Endothelial cell (in vitro differentiated cells): Measurements from ENCODE around the gene ZSCAN12. TPM values are rescaled to one million over a fixed set of nuclear protein-coding genes. Genes with fewer than 3 reads are reported as not detected.
A peak's percentile ranks its signal among the peaks of the same experiment; 100 is the strongest.
"Not testable (repeated sequence)": the region's sequence is repeated elsewhere in the genome, so short reads cannot be mapped to it uniquely, and the experiment has no call there.

Source experiments
- DNase-seq: peaks from one replicate; pipeline ENCODE4 v3.0.0; 2021; ENCODE audit warnings: low spot score
- H3K27ac Mint-ChIP-seq: one replicate; pipeline ENCODE4 v1.8.0; 2021; ENCODE audit warnings: mixed read lengths, inconsistent platforms; ENCODE audit not compliant: unreplicated experiment
- H3K27me3 Mint-ChIP-seq: one replicate; pipeline ENCODE4 v1.8.0; 2021; ENCODE audit warnings: mild to moderate bottlenecking, moderate library complexity, mixed read lengths, inconsistent platforms; ENCODE audit not compliant: unreplicated experiment
- H3K36me3 Mint-ChIP-seq: one replicate; pipeline ENCODE4 v1.8.0; 2021; ENCODE audit warnings: mild to moderate bottlenecking, low read depth, mixed read lengths, inconsistent platforms; ENCODE audit not compliant: unreplicated experiment
- H3K4me1 Mint-ChIP-seq: one replicate; pipeline ENCODE4 v1.8.0; 2021; ENCODE audit warnings: mild to moderate bottlenecking, mixed read lengths, inconsistent platforms; ENCODE audit not compliant: unreplicated experiment
- H3K4me3 Mint-ChIP-seq: one replicate; pipeline ENCODE4 v1.8.0; 2021; ENCODE audit warnings: mild to moderate bottlenecking, mixed read lengths, inconsistent platforms; ENCODE audit not compliant: unreplicated experiment
- H3K9me3 Mint-ChIP-seq: one replicate; pipeline ENCODE4 v1.8.0; 2021; ENCODE audit warnings: mixed read lengths, inconsistent platforms; ENCODE audit not compliant: unreplicated experiment
- total RNA-seq: library from RNA; stranded (reverse); fragmentation: NEBNext Ultra II Directional; extraction: Animal tissue kit (Norgen Biotek cat#: 25700); gene quantifications from one replicate; pipeline ENCODE4 v1.2.1, GENCODE V29; 2021; ENCODE audit not compliant: unreplicated experiment
- TF ChIP-seq, protein P1 (sequence below): fragments of 200-600 bp; sonication (generic); IDR thresholded peaks from one replicate; pipeline ENCODE4 v1.5.0; 2021; ENCODE audit warnings: antibody characterized with exemption; ENCODE audit not compliant: unreplicated experiment

The ZSCAN12 gene
- total RNA-seq, 1 donor from 2014 or later: 9.5 TPM

DNA sequence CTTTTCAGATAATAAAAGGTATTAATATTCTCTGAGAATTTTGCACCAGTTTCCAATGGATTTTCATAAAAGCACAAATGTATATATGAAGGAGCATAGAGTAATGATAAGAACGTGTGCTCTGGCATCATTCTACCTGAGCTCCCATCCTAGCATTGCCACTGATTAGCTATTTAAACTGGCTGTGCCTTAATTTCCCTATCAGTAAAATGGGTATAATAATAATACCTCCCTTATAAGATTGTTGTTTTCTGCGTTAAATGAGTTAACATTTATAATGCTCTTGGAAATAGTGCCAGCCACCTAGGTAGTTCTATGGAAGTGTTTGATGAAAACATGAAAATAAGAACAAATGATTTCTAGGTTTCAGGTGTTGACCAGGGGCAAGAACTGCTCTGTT lies 38.6 kb downstream of the ZSCAN12 start:
- Mint-ChIP-seq H3K9me3 (no peaks in the 10 kb centered on the region), H3K4me1 (peaks cover 10% of the 10 kb centered on the region), H3K27me3 (no peaks in the 10 kb centered on the region), H3K4me3 (no peak overlapping the region), H3K36me3 (peaks cover 7% of the 10 kb centered on the region), H3K27ac (no peak overlapping the region)
- no peak for DNase-seq
- TF ChIP-seq, protein P1, sequence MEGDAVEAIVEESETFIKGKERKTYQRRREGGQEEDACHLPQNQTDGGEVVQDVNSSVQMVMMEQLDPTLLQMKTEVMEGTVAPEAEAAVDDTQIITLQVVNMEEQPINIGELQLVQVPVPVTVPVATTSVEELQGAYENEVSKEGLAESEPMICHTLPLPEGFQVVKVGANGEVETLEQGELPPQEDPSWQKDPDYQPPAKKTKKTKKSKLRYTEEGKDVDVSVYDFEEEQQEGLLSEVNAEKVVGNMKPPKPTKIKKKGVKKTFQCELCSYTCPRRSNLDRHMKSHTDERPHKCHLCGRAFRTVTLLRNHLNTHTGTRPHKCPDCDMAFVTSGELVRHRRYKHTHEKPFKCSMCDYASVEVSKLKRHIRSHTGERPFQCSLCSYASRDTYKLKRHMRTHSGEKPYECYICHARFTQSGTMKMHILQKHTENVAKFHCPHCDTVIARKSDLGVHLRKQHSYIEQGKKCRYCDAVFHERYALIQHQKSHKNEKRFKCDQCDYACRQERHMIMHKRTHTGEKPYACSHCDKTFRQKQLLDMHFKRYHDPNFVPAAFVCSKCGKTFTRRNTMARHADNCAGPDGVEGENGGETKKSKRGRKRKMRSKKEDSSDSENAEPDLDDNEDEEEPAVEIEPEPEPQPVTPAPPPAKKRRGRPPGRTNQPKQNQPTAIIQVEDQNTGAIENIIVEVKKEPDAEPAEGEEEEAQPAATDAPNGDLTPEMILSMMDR: no peak

DNA sequence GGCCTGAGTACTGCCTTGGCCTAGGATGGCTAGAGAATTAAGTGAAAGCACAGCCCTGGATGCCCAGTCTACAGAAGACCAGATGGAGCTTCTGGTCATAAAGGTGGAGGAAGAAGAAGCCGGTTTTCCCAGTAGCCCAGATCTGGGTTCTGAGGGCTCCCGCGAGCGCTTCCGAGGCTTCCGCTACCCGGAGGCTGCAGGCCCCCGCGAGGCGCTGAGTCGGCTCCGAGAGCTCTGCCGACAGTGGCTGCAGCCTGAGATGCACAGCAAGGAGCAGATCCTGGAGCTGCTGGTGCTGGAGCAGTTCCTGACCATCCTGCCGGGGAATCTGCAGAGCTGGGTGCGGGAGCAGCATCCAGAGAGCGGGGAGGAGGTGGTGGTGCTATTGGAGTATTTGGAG lies 40.0 kb downstream of the ZSCAN12 start:
- not testable (repeated sequence) for DNase-seq, H3K36me3 Mint-ChIP-seq, H3K27ac Mint-ChIP-seq, H3K4me3 Mint-ChIP-seq, H3K9me3 Mint-ChIP-seq, H3K27me3 Mint-ChIP-seq
- peaks cover 17% of the 10 kb centered on the region for H3K4me1 Mint-ChIP-seq

DNA sequence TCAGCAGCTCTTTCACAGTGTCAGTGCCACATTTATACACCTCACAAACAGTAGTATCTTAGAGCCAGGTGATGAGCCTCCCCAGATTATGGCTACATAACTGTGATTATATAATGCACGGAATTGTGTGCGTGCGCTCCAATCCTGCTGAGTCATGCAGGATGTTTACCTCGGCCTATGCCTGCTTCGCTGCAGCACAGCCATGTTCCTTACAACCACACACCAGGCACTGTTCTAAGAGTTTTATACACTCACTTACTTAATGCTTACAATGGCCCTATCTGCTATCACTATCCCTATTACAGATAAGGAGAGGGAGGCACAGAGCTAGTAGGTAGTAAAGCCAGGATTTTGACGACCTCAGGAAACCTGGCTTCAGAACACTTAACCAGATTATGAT lies 42.5 kb downstream of the ZSCAN12 start:
- peaks cover 8% of the 10 kb centered on the region for H3K36me3 Mint-ChIP-seq
- peaks cover 17% of the 10 kb centered on the region for H3K4me1 Mint-ChIP-seq
- peaks cover 4% of the 10 kb centered on the region for H3K27me3 Mint-ChIP-seq
- no peaks in the 10 kb centered on the region for H3K9me3 Mint-ChIP-seq
- no peak overlapping the region for H3K27ac Mint-ChIP-seq
- H3K4me3 Mint-ChIP-seq: no peak overlapping the region
- TF ChIP-seq, protein P1: no peak
- no peak for DNase-seq

DNA sequence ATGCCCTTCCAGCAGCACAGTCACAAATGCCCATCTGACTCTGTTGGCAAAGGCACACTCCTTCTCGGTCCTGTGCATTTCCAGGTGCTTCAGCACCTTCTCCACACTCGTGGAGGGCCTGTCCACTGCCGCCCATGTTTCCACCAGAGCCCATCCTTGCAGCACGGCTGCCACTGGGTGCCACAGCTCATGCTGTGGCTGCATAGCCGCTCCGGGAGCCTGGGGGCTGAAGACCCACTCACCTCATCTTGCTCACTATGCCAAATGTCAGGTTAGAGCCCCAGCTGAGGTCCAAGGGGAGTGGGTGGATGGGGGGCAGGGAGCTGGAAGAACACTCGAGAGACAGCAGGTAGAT lies 42.9 kb downstream of the ZSCAN12 start:
- peaks cover 4% of the 10 kb centered on the region for H3K27me3 Mint-ChIP-seq
- H3K36me3 Mint-ChIP-seq: peaks cover 8% of the 10 kb centered on the region
- peak overlapping the region; percentile 82 for H3K27ac Mint-ChIP-seq
- TF ChIP-seq, protein P1: no peak
- peaks cover 18% of the 10 kb centered on the region for H3K4me1 Mint-ChIP-seq
- no peak for DNase-seq
- H3K4me3 Mint-ChIP-seq: no peak overlapping the region
- no peaks in the 10 kb centered on the region for H3K9me3 Mint-ChIP-seq

DNA sequence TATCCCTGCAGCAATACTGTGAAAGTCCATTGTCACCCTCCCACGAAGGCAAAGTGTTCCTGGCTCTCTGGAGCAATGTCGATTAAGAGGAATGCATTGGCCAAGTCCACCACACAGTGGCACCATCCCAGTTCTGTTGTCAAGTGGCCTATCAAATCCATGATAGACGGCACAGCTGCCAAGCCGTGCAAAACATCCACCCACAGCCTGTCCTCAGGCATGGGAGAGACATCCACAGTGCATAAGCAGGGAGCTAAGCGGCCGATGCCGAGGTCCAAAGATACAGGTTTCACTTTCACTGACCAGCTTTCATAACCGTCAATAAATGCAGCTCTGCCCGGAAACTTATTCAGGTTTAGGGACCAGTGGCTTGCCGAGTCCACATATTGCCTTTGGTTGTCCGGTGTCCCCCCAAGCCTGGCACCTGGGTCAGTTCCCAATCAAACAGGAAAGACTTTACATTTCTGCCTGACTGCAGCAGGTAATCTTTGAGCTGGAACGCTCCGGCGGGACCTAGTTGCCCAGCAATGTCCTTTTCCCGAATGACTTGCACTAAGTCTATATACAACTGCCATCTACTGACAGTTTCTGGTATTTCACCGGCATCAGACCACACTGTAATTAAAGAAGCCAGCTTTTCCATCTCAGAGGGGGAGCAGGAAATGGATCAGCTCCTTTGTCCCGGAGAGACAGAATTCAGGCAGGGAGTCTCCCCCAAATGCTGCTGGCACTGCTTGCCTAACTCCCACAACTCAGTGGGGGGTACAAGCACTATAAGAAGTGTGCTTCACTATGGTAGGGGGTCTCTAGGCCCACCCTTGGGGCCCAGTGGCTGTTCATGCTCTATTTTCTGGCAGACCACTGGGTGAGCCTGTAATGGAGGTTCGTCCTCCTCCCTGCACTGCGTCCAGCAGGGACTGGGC lies 43.5 kb downstream of the ZSCAN12 start:
- Mint-ChIP-seq H3K4me3 (peak overlapping the region; percentile 83), H3K36me3 (peaks cover 8% of the 10 kb centered on the region), H3K9me3 (no peaks in the 10 kb centered on the region), H3K27me3 (peaks cover 4% of the 10 kb centered on the region), H3K27ac (peak overlapping the region; percentile 82), H3K4me1 (peaks cover 20% of the 10 kb centered on the region)
- TF ChIP-seq, protein P1: peak; percentile 86
- DNase-seq: peak; percentile 85
